Measurements from ENCODE around the gene GZMM. TPM values are rescaled to one million over a fixed set of nuclear protein-coding genes. Genes with fewer than 3 reads are reported as not detected.

The GZMM gene
- polyA plus RNA-seq, 1 of the 3 experiments (the other 2 are of a cell fraction): not detected

GRCh38 chr19:512547-513365 is 31.1 kb upstream of the GZMM start:
- Histone ChIP-seq H3K9me3 (no peaks in the 10 kb centered on the region), H3F3A (replicated peaks; ENCODE audit: insufficient read depth) (peaks cover 5% of the 10 kb centered on the region), H3K9me2 (no peaks in the 10 kb centered on the region), H4K20me1 (ENCODE audit: insufficient read depth) (peaks cover 5% of the 10 kb centered on the region; the same call in 1 of the 2 replicates), H3K27me3 (ENCODE audit: insufficient read depth) (no peaks in the 10 kb centered on the region), H3K36me3 (replicated peaks in 1 of 2; ENCODE audit: control insufficient read depth in 1 of 2, insufficient read depth in 2 of 2, low read length in 1 of 2) (peaks cover 0 to 5% of the 10 kb centered on the region in 2 experiments), H3K4me3 (ENCODE audit: low read depth in 2 of 2, low read length in 1 of 2) (no peak overlapping the region), H2AFZ (ENCODE audit: low read depth) (no peak overlapping the region), H3K27ac (ENCODE audit: low read depth in 2 of 2, low read length in 1 of 2) (no peak overlapping the region), H3K79me2 (ENCODE audit: insufficient read depth) (peaks cover 18% of the 10 kb centered on the region), H3K9ac (no peak overlapping the region), H3K4me1 (ENCODE audit: control insufficient read depth in 1 of 2, insufficient read depth in 2 of 2, low read depth in 1 of 2, low read length in 1 of 2) (peaks cover 0 to 9% of the 10 kb centered on the region in 2 experiments; a peak in 1 of 4 replicates), H3K4me2 (no peak overlapping the region)
- ChIA-PET POLR2A (no interaction called here), CTCF (no interaction called here)
- DNase-seq: no peak
- 93% methylated on average over 44 of the region's 62 CpGs for WGBS (ENCODE audit: low lambda C conversion rate)
- TF ChIP-seq ELF1 (IDR thresholded peaks at IDR 0.05) (no peak), RFX5 (IDR thresholded peaks at IDR 0.05; ENCODE audit: low read length) (no peak), POLR2AphosphoS5 (IDR thresholded peaks at IDR 0.05; ENCODE audit: low read depth, low read length) (no peak), TCF12 (IDR thresholded peaks at IDR 0.05) (no peak)

GRCh38 chr19:513368-514165 is 30.3 kb upstream of the GZMM start:
- Histone ChIP-seq H3K9ac (no peak overlapping the region), H3K79me2 (ENCODE audit: insufficient read depth) (peaks cover 10% of the 10 kb centered on the region), H4K20me1 (ENCODE audit: insufficient read depth) (peaks cover 5% of the 10 kb centered on the region; the same call in 1 of the 2 replicates), H3K4me3 (ENCODE audit: low read depth in 2 of 2, low read length in 1 of 2) (no peak overlapping the region), H3K9me2 (no peaks in the 10 kb centered on the region), H3K27ac (ENCODE audit: low read depth in 2 of 2, low read length in 1 of 2) (no peak overlapping the region), H3K27me3 (ENCODE audit: insufficient read depth) (no peaks in the 10 kb centered on the region), H3K9me3 (no peaks in the 10 kb centered on the region), H3K36me3 (replicated peaks in 1 of 2; ENCODE audit: control insufficient read depth in 1 of 2, insufficient read depth in 2 of 2, low read length in 1 of 2) (peaks cover 0 to 5% of the 10 kb centered on the region in 2 experiments), H2AFZ (ENCODE audit: low read depth) (no peak overlapping the region), H3K4me2 (no peak overlapping the region), H3K4me1 (ENCODE audit: control insufficient read depth in 1 of 2, insufficient read depth in 2 of 2, low read depth in 1 of 2, low read length in 1 of 2) (peaks cover 0 to 3% of the 10 kb centered on the region in 2 experiments; a peak in 1 of 4 replicates), H3F3A (replicated peaks; ENCODE audit: insufficient read depth) (peaks cover 5% of the 10 kb centered on the region)
- DNase-seq: no peak
- TF ChIP-seq REST (IDR thresholded peaks at IDR 0.05; ENCODE audit: low read depth, low read length): no peak
- TF ChIP-seq TEAD4 (IDR thresholded peaks at IDR 0.05; ENCODE audit: borderline replicate concordance, insufficient read depth): no peak
- TF ChIP-seq MEF2A (IDR thresholded peaks at IDR 0.05; ENCODE audit: borderline replicate concordance, low read depth): no peak
- TF ChIP-seq TCF12 (IDR thresholded peaks at IDR 0.05): no peak
- no peak for TF ChIP-seq RXRA (IDR thresholded peaks at IDR 0.05; ENCODE audit: borderline replicate concordance, low read depth)
- TF ChIP-seq YY1 (IDR thresholded peaks at IDR 0.05; ENCODE audit: low read depth): no peak
- TF ChIP-seq GABPA (IDR thresholded peaks at IDR 0.05; ENCODE audit: low read depth): no peak
- TF ChIP-seq SMC3 (IDR thresholded peaks at IDR 0.05; ENCODE audit: low read depth, low read length): no peak
- POLR2A ChIA-PET: no interaction called here
- 82% methylated on average over 3 of the region's 10 CpGs for WGBS (ENCODE audit: low lambda C conversion rate)
- CTCF ChIA-PET: no interaction called here
